ENCODE results near the gene BAZ2B.

BAZ2B gene

DNA sequence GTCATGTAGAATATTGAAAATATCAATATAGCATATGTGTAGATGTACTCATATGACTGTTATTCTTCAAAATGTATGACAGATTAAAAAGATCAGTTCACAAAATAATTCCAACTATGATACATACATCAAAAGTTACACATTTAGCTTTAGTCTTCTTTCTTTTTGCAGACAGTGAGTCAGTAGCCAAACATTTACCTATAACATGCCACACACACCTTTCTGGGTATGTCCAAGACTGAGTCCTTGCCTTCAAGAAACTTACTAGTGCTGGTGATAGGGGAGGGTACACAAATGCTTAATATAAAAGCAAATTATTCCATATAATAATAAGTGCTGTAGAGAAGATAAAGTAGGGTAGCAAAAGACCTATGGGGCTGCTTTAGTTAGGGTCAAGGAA lies 176.9 kb downstream of the BAZ2B start:
- Histone ChIP-seq H3F3A (ENCODE audit: insufficient read depth, low read length) (no peaks in the 10 kb centered on the region), H3K9ac (ENCODE audit: low read length) (no peak overlapping the region), H3K36me3 (ENCODE audit: insufficient read depth, low read length) (peaks cover 7% of the 10 kb centered on the region; the same call in 1 of the 2 replicates), H3K9me3 (ENCODE audit: low read length) (no peaks in the 10 kb centered on the region), H3K4me3 (ENCODE audit: low read depth, low read length, poor library complexity, severe bottlenecking) (no peak overlapping the region), H3K79me2 (ENCODE audit: insufficient read depth, low read length) (no peaks in the 10 kb centered on the region), H2AFZ (ENCODE audit: low read length) (no peak overlapping the region), H3K9me2 (ENCODE audit: low read depth, low read length) (no peaks in the 10 kb centered on the region), H3K4me2 (ENCODE audit: low read length) (no peak overlapping the region), H4K20me1 (ENCODE audit: insufficient read depth, low read length) (no peaks in the 10 kb centered on the region), H3K27me3 (ENCODE audit: insufficient read depth, low read length) (no peaks in the 10 kb centered on the region), H3K4me1 (ENCODE audit: insufficient read depth, low read length, severe bottlenecking) (no peaks in the 10 kb centered on the region), H3K27ac (ENCODE audit: low read depth, low read length, poor library complexity, severe bottlenecking) (no peak overlapping the region)
- TF ChIP-seq CTCF (IDR thresholded peaks at IDR 0.05; ENCODE audit: low read length), result no peak
- no peak for TF ChIP-seq EZH2 (IDR thresholded peaks at IDR 0.05; ENCODE audit: borderline replicate concordance, low read length)

- Histone ChIP-seq H2AFZ (ENCODE audit: low read length) (no peak overlapping the region), H3K9me2 (ENCODE audit: low read depth, low read length) (no peaks in the 10 kb centered on the region), H3F3A (ENCODE audit: insufficient read depth, low read length) (no peaks in the 10 kb centered on the region), H3K9me3 (ENCODE audit: low read length) (no peaks in the 10 kb centered on the region), H3K36me3 (ENCODE audit: insufficient read depth, low read length) (peaks cover 7% of the 10 kb centered on the region; the same call in 1 of the 2 replicates), H3K4me1 (ENCODE audit: insufficient read depth, low read length, severe bottlenecking) (no peaks in the 10 kb centered on the region), H3K27ac (ENCODE audit: low read depth, low read length, poor library complexity, severe bottlenecking) (no peak overlapping the region), H3K9ac (ENCODE audit: low read length) (no peak overlapping the region), H4K20me1 (ENCODE audit: insufficient read depth, low read length) (no peaks in the 10 kb centered on the region), H3K79me2 (ENCODE audit: insufficient read depth, low read length) (no peaks in the 10 kb centered on the region), H3K4me2 (ENCODE audit: low read length) (no peak overlapping the region), H3K27me3 (ENCODE audit: insufficient read depth, low read length) (no peaks in the 10 kb centered on the region), H3K4me3 (ENCODE audit: low read depth, low read length, poor library complexity, severe bottlenecking) (no peak overlapping the region)
- TF ChIP-seq CTCF (IDR thresholded peaks at IDR 0.05; ENCODE audit: low read length) (no peak), EZH2 (IDR thresholded peaks at IDR 0.05; ENCODE audit: borderline replicate concordance, low read length) (no peak)
Measured at GRCh38 chr2:159438720-159439353, 177.5 kb downstream of the BAZ2B start.

DNA sequence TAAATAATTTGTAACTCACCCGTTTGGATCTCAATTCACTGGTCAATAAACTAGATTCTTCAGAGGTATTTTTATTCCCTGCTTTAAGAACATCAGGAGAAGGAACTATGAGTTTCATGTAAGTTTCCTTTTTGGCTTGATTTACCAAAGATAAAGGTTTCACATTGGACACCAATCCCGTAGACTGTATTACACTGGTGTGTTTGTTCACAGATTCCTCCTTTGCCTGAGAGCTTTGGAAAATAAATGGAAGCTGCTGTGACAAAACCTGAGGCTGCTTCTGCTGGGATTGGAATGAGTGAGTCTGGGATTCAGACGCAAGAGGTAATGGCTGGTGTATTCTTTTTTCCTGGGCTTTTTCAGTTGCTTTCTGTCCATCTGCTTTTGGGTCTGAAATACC lies 178.1 kb downstream of the BAZ2B start:
- TF ChIP-seq CTCF (IDR thresholded peaks at IDR 0.05; ENCODE audit: low read length) (no peak), EZH2 (IDR thresholded peaks at IDR 0.05; ENCODE audit: borderline replicate concordance, low read length) (no peak)
- Histone ChIP-seq H3K27me3 (ENCODE audit: insufficient read depth, low read length) (no peaks in the 10 kb centered on the region), H3K9ac (ENCODE audit: low read length) (no peak overlapping the region), H3F3A (ENCODE audit: insufficient read depth, low read length) (no peaks in the 10 kb centered on the region), H3K9me3 (ENCODE audit: low read length) (no peaks in the 10 kb centered on the region), H3K4me1 (ENCODE audit: insufficient read depth, low read length, severe bottlenecking) (no peaks in the 10 kb centered on the region), H3K36me3 (ENCODE audit: insufficient read depth, low read length) (peaks cover 7% of the 10 kb centered on the region; the same call in 1 of the 2 replicates), H3K9me2 (ENCODE audit: low read depth, low read length) (no peaks in the 10 kb centered on the region), H2AFZ (ENCODE audit: low read length) (no peak overlapping the region), H4K20me1 (ENCODE audit: insufficient read depth, low read length) (no peaks in the 10 kb centered on the region), H3K79me2 (ENCODE audit: insufficient read depth, low read length) (no peaks in the 10 kb centered on the region), H3K4me2 (ENCODE audit: low read length) (no peak overlapping the region), H3K4me3 (ENCODE audit: low read depth, low read length, poor library complexity, severe bottlenecking) (no peak overlapping the region), H3K27ac (ENCODE audit: low read depth, low read length, poor library complexity, severe bottlenecking) (no peak overlapping the region)
